ENCODE measurements around the gene MEF2B.

- TF ChIP-seq CTCF (IDR thresholded peaks at IDR 0.05 in 8 of 11, conservative IDR thresholded peaks at IDR 0.05 in 3 of 11) (no peak), POLR2A (IDR thresholded peaks at IDR 0.05) (no peak)
These were observed 20.6 kb downstream of the MEF2B start for GRCh38 chr19:19149435-19149834.

All from spleen (tissue), 7 donors.